ENCODE data around the gene COPS8. TPM values are rescaled to one million over a fixed set of nuclear protein-coding genes. Genes with fewer than 3 reads are reported as not detected.

Gene COPS8
- total and polyA plus RNA-seq, 2 donors (not counting 3 experiments of a cell fraction or from before 2014, with no cell fraction given), result 73.6 to 80.7 TPM

DNA sequence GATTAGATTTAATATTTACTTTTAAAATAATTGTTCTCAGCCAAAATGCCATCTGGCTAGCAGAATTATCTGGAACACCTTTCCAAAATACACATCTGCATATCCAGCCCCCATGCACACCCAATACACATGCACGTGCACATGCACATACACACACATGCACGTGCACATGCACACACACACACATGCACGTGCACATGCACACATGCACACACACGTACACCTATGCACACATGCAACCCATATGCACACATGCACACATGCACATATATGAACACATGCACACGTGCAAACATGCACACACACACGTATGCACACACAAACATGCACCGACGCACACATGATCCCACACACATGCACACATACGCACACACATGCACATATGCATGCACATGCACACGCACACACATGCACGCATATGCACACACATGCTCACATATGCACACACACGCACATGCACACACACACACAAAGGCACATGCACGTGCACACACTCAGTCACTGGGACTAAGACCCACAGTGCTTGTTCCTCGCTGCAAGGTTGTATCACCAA lies 53.5 kb downstream of the COPS8 start:
- no TSS peak for BruUV-seq (replicated peaks)
- no peaks in the 10 kb centered on the region for H3K27me3 ChIP-seq (ENCODE audit: control insufficient read depth in 2 of 2, insufficient read depth in 2 of 2, low read length in 2 of 2)
- H3K4me2 ChIP-seq (ENCODE audit: insufficient read depth, low read length), result no peak overlapping the region
- ChIA-PET POLR2A (no interaction called here), CTCF (no interaction called here)
- intact Hi-C loops (cut with micrococcal nuclease) (no loop called here), dilution Hi-C loops (cut with MboI; ENCODE audit: extremely low pct_ligation_motif_present, low sequenced_read_pairs) (no loop called here)
- no peaks in the 10 kb centered on the region for H3K9me1 ChIP-seq (replicated peaks; ENCODE audit: control insufficient read depth, extremely low read depth, insufficient read depth, low read length)
- no peak overlapping the region for H3K9ac ChIP-seq (replicated peaks; ENCODE audit: extremely low read depth, insufficient read depth, low read length)
- no peaks in the 10 kb centered on the region for H3K9me3 ChIP-seq (replicated peaks; ENCODE audit: control insufficient read depth, insufficient read depth, low read length)
- DNase-seq (ENCODE audit: low read depth, low spot score) (no peak), FAIRE-seq (no peak)
- H3K4me1 ChIP-seq (ENCODE audit: control insufficient read depth, extremely low read depth, insufficient read depth, low read length), result no peaks in the 10 kb centered on the region
- no peak overlapping the region for H3K4me3 ChIP-seq (replicated peaks in 1 of 3; ENCODE audit: insufficient read depth in 1 of 3, low read depth in 1 of 3, low read length in 3 of 3)
- no peaks in the 10 kb centered on the region for H3K36me3 ChIP-seq (ENCODE audit: control insufficient read depth in 2 of 2, extremely low read depth in 1 of 2, insufficient read depth in 2 of 2, low read length in 2 of 2)
- no peak overlapping the region for H3K27ac ChIP-seq (ENCODE audit: insufficient read depth, low read depth, low read length)
- no peak overlapping the region for H2AFZ ChIP-seq (ENCODE audit: low read depth, low read length)
- TF ChIP-seq POLR2AphosphoS5 (IDR thresholded peaks at IDR 0.05; ENCODE audit: insufficient read depth, low read depth, low read length) (no peak), GATA2 (IDR thresholded peaks at IDR 0.05; ENCODE audit: insufficient read depth, insufficient read length, low read depth, low read length) (no peak), EZH2 (IDR thresholded peaks at IDR 0.05; ENCODE audit: borderline replicate concordance, low read depth, low read length, severe bottlenecking) (no peak), MYC (IDR thresholded peaks at IDR 0.05; ENCODE audit: low read depth, low read length) (no peak), FOS (IDR thresholded peaks at IDR 0.05; ENCODE audit: borderline replicate concordance, insufficient read depth, low read length) (no peak), POLR2A (IDR thresholded peaks at IDR 0.05; ENCODE audit: low read depth, low read length) (no peak)
- TF ChIP-seq, protein P1, sequence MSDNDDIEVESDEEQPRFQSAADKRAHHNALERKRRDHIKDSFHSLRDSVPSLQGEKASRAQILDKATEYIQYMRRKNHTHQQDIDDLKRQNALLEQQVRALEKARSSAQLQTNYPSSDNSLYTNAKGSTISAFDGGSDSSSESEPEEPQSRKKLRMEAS (IDR thresholded peaks at IDR 0.05; ENCODE audit: insufficient read depth, insufficient read length), result peak; percentile 64
- TF ChIP-seq, protein P2, sequence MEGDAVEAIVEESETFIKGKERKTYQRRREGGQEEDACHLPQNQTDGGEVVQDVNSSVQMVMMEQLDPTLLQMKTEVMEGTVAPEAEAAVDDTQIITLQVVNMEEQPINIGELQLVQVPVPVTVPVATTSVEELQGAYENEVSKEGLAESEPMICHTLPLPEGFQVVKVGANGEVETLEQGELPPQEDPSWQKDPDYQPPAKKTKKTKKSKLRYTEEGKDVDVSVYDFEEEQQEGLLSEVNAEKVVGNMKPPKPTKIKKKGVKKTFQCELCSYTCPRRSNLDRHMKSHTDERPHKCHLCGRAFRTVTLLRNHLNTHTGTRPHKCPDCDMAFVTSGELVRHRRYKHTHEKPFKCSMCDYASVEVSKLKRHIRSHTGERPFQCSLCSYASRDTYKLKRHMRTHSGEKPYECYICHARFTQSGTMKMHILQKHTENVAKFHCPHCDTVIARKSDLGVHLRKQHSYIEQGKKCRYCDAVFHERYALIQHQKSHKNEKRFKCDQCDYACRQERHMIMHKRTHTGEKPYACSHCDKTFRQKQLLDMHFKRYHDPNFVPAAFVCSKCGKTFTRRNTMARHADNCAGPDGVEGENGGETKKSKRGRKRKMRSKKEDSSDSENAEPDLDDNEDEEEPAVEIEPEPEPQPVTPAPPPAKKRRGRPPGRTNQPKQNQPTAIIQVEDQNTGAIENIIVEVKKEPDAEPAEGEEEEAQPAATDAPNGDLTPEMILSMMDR (IDR thresholded peaks at IDR 0.05; ENCODE audit: extremely low read depth in 1 of 2, insufficient read depth in 1 of 2, low read depth in 1 of 2, low read length in 2 of 2), result no peak
- H3K79me2 ChIP-seq (ENCODE audit: control insufficient read depth, insufficient read depth, low read length), result no peaks in the 10 kb centered on the region
- H4K20me1 ChIP-seq (replicated peaks; ENCODE audit: control insufficient read depth, extremely low read depth, insufficient read depth, low read length), result no peaks in the 10 kb centered on the region
